HG02678 (cell line): ENCODE data around the gene OTX2.

ENCODE experiments used
- ATAC-seq: cut with Tn5 transposase; IDR thresholded peaks from one replicate; pipeline ENCODE4 v1.9.1; 2021; ENCODE audit warnings: mild to moderate bottlenecking, moderate library complexity; ENCODE audit not compliant: unreplicated experiment

OTX2 gene

GRCh38 chr14:56812364-56813141 is 2.3 kb upstream of the OTX2 start:
- no peak for ATAC-seq

GRCh38 chr14:56811593-56812363 is 1.5 kb upstream of the OTX2 start:
- ATAC-seq: no peak

- ATAC-seq: no peak
Measured at GRCh38 chr14:56810836-56811592, 735 bp upstream of the OTX2 start.

- no peak for ATAC-seq
Measured at GRCh38 chr14:56809270-56810146, 771 bp downstream of the OTX2 start.

GRCh38 chr14:56808383-56809269 is 1.7 kb downstream of the OTX2 start:
- ATAC-seq: no peak

DNA sequence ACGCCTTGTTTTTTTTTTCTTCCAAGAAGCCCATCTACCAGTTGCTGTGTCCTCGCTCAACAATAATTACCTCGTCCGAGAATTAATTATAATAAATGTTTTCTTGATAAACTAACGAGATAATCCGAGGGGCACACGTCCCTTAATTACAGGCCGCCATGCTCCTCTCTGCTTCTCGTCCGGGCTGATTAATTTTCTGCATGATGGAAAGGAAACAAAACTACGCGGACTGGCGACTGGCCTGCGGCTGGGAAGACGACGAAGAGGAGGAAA is 2.2 kb downstream of the OTX2 start:
- ATAC-seq: no peak

DNA sequence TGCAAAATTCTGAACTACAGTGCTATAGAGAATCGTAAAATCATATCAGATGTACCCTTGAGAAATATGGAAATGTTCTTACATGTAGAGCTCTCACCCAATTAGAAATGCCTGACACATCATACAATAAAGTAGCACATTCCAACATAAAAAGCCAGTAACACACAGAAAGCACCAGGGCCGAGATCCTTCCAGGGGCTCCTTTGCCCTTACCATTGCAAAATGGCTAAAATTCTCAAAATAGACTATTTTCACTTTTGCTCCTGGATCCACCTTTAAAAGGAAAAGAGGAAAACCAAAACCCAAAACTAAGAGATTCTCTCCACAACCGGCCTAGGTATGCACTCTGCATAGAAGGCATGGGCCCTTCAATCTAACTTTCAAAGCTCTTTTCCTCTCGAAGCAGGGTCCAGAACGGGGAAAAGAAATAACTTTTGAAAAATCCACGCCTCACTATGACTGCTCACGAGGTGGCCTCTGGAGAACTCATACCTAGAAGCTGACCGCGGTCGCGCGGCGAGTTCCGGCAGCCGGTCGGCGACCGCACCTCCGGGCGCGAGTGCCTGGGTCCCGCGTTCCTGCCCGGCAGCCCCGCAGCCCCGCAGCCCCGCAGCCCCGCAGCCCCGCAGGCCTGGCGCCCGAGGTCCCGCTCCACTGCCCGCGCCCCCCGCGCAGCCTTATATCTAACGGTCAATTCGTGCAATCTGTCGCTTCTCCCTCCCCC is 2.7 kb downstream of the OTX2 start:
- ATAC-seq: no peak

GRCh38 chr14:56806760-56807159 is 3.5 kb downstream of the OTX2 start:
- ATAC-seq: no peak

DNA sequence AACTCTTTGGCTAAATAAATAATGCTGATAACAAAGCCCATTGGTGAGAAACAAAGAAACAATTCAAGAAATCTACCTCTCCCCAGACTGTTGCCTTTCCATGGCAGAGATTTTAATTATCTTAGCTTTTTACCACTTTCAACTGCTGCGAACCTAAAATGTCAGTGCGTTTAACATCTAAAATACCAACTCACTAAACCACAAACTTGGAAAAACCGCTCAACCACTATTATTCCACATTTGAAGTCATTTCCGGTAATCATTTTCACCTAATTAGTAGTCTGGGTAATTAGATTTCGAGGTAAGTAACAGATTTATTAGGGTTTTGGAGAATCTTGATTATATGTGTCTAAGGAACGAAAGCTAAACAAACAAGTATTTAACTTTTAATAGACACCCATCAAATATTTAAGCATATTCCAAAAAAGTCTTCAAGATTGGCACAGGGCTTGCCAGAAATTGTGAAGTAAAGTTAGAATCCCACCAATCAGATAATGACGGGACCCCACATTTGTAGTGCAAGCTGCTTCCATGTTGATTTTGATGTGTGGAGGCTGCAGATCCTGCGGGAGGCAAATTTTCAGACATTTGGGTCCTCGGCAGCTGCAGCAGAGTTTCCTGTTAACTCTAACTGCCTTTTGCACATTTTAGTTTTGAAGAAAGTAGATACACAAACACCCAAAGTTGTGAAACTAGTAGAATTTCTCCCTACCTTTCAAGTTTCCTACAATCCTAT is 4.1 kb downstream of the OTX2 start:
- ATAC-seq: no peak

- no peak for ATAC-seq
Measured at GRCh38 chr14:56805201-56805991, 4.9 kb downstream of the OTX2 start.

- no peak for ATAC-seq
Measured at GRCh38 chr14:56803816-56804535, 6.3 kb downstream of the OTX2 start.

DNA sequence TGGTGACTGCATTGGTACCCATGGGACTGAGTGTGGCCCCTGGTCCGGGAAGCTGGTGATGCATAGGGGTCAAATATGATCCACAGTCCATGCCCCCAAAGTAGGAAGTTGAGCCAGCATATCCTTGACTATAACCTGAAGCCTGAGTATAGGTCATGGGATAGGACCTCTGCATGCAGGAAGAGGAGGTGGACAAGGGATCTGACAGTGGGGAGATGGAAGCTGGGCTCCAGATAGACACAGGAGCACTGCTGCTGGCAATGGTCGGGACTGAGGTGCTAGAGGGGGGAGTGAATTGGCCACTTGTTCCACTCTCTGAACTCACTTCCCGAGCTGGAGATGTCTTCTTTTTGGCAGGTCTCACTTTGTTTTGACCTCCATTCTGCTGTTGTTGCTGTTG is 8.4 kb downstream of the OTX2 start:
- no peak for ATAC-seq

DNA sequence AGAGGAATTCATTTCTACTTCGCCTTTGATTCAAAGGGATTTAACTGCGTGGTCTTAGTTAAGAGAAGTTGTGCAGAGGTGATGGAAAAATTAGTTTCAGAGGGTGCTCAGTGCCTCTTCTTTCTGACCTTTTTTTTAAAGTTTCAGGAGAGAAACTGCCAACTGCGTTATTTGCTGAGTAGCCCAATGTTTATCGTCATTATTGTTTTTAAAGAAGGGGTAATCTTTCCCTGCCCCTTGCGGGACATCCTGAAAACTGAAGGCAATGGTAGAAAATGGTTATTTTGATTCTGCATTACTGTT is 11.0 kb downstream of the OTX2 start:
- ATAC-seq: no peak

DNA sequence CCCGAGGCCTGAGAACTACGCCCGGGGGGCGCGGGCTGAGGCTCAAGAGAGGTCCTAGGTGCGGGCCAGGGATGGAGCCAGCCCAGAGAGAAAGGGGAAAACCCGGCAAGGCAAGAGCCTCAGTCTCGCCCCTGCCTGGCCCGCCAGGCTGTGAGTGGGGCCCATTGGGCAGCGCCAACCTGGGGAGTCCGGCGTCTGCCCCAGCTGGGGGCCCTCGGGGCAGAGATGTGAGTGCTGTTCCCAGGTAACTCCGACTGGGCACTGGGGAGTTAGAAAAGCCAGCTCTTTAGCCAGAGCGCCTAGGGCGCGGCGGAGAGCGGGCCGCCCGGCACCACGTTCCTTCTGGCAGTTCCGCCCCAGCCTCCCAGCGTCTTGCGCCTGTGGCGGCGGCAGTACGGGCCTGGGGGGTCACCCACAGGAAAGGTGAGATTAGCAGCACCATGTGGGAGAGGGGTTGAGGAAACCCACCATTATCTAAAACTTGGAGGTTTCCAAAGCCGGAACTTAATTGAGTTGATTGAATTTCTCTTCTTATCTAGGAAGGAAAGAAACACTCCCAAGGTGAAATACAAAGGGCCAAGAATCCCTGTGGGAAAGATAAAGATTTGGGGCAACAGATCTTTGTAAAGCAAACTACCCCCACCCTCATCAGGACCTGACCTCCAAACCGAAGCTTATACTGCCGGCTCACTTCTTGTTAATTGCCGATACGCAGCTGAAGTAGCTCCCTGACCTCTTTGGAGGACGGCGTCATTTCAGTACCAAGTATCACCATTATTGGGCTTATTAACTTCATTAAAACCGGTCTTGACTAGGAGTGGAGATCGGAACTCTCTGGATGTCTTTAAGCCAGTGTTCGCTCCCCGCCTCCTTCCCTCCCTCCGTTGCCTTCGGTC is 11.6 kb downstream of the OTX2 start:
- no peak for ATAC-seq

GRCh38 chr14:56797569-56798446 is 12.5 kb downstream of the OTX2 start:
- ATAC-seq: no peak
